RWPE1 (cell line): ENCODE data around the gene DZIP3.

Experiments
- CTCF ChIA-PET: fragments of 350-600 bp; sonication (Branson Sonifier 250); formaldehyde crosslinking; extraction: SDS; loops from one replicate; lab custom pipeline; 2021; lab: Yijun Ruan, JAX
- POLR2A ChIA-PET: fragments of 400-600 bp; formaldehyde crosslinking; extraction: SDS; loops from one replicate; lab custom pipeline; 2020; ENCODE audit warnings: antibody characterized with exemption; ENCODE audit not compliant: low non-redundant PET; lab: Yijun Ruan, JAX
- DNase-seq: peaks from one replicate; pipeline ENCODE4 v3.0.0; 2012; ENCODE audit warnings: low spot score
- H3K27ac ChIP-seq: fragments of 450-650 bp; 2 replicates; pipeline ENCODE4 v1.5.1; 2017
- TF ChIP-seq, protein P1 (sequence below): fragments of 450-650 bp; conservative IDR thresholded peaks from 2 replicates; pipeline ENCODE4 v1.5.1; 2017; ENCODE audit warnings: low read depth, mild to moderate bottlenecking

Gene DZIP3

DNA sequence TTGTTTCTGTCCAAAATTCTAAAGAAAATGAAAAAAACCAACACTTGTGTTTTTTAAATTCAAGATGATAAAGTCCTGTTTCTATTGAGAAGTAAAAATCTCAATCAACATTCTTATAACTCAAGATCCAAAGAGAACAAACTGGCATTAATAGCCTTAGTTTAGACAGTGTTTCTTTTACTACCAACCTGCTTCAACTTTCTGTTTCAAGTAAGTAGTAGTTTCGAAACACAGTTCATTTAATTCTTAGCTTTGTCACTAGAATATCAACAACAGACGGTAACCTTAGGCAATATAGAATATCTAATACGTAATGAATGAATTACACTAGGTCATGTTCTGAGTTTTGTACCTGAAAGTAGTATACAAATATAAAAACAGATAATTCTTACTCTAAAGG is 24.0 kb upstream of the DZIP3 start:
- no peak for DNase-seq
- TF ChIP-seq, protein P1, sequence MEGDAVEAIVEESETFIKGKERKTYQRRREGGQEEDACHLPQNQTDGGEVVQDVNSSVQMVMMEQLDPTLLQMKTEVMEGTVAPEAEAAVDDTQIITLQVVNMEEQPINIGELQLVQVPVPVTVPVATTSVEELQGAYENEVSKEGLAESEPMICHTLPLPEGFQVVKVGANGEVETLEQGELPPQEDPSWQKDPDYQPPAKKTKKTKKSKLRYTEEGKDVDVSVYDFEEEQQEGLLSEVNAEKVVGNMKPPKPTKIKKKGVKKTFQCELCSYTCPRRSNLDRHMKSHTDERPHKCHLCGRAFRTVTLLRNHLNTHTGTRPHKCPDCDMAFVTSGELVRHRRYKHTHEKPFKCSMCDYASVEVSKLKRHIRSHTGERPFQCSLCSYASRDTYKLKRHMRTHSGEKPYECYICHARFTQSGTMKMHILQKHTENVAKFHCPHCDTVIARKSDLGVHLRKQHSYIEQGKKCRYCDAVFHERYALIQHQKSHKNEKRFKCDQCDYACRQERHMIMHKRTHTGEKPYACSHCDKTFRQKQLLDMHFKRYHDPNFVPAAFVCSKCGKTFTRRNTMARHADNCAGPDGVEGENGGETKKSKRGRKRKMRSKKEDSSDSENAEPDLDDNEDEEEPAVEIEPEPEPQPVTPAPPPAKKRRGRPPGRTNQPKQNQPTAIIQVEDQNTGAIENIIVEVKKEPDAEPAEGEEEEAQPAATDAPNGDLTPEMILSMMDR = no peak
- ChIA-PET POLR2A (no interaction called here), CTCF (no interaction called here)
- H3K27ac ChIP-seq = no peak overlapping the region

DNA sequence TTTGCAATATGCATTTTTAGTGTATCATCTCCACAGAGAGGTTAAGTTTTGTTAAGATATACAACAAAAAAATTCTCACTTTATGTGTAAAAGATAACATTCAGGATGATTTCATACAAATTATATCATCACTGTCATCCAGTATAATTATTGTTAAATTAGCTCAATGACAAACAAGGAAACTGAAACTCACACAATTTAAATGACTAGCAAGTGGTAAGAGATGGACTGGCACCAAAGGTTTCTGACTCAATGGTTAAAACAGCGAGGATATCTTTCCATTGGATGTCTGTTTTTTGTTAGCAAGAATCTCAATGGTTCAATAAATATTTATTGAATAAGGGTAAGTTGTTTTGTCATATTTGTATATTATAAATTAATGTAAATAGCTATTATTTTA is 22.9 kb upstream of the DZIP3 start:
- no peak for DNase-seq
- ChIA-PET CTCF (no interaction called here), POLR2A (no interaction called here)
- TF ChIP-seq, protein P1 = no peak
- H3K27ac ChIP-seq = no peak overlapping the region

DNA sequence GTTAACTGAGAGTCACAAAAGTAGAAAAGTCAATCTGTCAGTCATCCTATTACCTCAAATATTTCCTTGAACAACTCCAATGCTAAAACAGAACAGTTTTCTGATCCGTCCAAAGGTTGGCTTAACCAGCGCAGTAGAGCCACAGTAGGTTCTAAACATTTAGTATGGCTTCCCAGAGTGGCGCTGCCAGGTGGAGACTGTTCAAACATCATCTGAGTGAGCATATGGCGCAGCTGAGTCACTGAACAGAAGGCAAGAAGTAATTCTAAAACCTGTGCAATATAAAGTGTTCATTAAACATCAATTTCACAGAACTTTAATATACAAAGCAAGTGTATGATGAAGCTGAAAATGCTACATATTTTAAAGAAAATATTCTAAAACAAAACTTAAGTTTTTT is 20.2 kb upstream of the DZIP3 start:
- POLR2A ChIA-PET = no interaction called here
- no peak overlapping the region for H3K27ac ChIP-seq
- no peak for DNase-seq
- CTCF ChIA-PET = no interaction called here
- TF ChIP-seq, protein P1 = no peak

DNA sequence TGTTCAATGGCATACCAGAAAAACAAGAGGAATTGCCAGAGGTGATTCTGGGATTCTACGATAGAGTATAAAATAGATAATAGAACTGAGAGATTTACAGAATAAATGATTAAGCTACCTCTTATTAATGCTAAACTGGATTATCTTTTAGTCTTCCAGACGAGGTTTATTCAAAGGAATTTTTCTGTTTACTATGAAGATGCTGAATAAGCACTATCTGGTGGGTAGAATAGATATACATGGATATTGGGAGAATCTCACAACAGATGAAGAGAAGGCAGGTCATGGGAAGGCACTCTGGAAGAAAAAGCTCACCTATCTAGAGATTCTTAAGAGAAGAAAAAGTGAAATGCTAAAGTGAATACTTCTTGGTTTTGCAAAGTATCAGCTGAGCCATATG is 11.5 kb upstream of the DZIP3 start:
- no peak for DNase-seq
- TF ChIP-seq, protein P1 = no peak
- H3K27ac ChIP-seq = no peak overlapping the region
- ChIA-PET POLR2A (no interaction called here), CTCF (interaction anchor here (0.6 kb wide), 1 partner anchor 69 kb away, joined by 4 read pairs; no protein-coding TSS in a partner anchor)

DNA sequence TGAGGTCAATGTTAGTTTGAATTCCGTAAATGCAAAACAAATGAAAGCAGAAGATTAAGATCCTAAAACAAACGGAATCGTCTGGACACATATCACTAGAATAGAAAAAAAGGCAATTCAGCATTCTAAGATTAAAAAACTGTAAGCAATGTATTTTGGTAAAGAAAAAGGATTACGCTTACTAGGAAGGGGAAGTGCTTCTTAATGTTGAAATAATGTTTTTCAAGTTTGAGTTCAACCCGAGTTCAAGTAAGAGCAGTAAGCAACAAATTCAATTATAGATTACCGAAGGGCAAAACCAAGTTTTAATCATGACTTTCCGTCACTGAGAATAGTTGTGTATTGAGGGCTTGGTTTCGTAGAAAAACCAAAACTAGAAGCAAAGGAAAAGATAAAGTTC is 921 bp upstream of the DZIP3 start:
- peak overlapping the region; percentile 94 for H3K27ac ChIP-seq
- ChIA-PET POLR2A (interaction anchor here (0.5 to 0.6 kb wide), 2 partner anchors 11 to 866 kb away, joined by 3 read pairs; no protein-coding TSS in a partner anchor), CTCF (no interaction called here)
- TF ChIP-seq, protein P1 = no peak
- no peak for DNase-seq

DNA sequence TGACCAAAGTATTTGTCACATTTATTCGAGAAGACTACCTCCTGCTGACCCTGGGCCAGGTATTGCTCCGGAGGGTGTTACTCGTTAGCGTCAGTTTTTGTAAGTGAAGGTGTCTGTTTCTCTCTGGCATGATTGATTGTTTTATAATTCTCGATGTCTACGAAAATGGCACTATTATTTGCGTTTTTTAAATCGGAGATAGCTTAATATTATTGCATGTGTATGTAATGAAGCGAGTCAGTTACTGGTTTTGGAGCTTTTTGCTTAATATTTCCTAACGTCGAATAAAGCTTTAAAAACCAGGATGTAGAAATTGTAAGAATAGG is 439 bp downstream of the DZIP3 start:
- no peak for DNase-seq
- POLR2A ChIA-PET = interaction anchor here (0.6 kb wide), 1 partner anchor 190 kb away, joined by 3 read pairs; no protein-coding TSS in a partner anchor
- peak overlapping the region; percentile 94 for H3K27ac ChIP-seq
- TF ChIP-seq, protein P1 = no peak; the same call in 1 of the 2 replicates
- CTCF ChIA-PET = interaction anchor here (0.6 to 1.2 kb wide), 2 partner anchors 30 to 34 kb away, joined by 3 read pairs; no protein-coding TSS in a partner anchor
